ENCODE results near the gene ARHGEF7. TPM values are rescaled to one million over a fixed set of nuclear protein-coding genes. Genes with fewer than 3 reads are reported as not detected.

ARHGEF7 gene
- total RNA-seq, 3 donors from 2014 or later (not counting 1 experiment from before 2014, with no cell fraction given) = 99.9 to 135 (median 105) TPM

DNA sequence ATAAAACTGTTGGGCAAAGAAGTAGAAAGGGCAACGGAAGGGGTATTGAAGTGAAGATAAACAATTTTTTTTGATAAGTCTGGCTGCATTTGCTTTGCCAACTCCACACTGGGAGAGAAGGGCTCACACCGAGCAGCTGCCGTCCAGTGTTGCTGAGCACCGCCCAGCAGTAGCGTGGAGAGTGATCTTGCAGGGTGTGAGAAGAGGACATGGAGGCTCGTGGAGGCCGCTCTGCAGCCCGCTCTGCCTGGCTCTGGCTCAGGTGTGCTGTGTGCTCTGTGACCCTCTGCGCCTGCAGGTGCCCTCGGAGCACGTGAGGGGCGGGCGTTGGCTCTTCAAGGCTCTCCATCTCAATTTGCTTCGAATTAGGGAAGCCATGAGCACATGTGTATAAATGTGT lies 169.5 kb downstream of the ARHGEF7 start:
- no peak overlapping the region for H3K27ac ChIP-seq (ENCODE audit: low read length)
- H3K36me3 Mint-ChIP-seq = peaks cover 5% of the 10 kb centered on the region
- peaks cover 82% of the 10 kb centered on the region for H3K36me3 ChIP-seq (ENCODE audit: control insufficient read depth, insufficient read depth, low read length)
- H3K27me3 Mint-ChIP-seq (ENCODE audit: low read depth in 2 of 2) = no peaks in the 10 kb centered on the region
- H3K4me3 Mint-ChIP-seq = no peak overlapping the region
- H3K9me3 ChIP-seq (ENCODE audit: control insufficient read depth, insufficient read depth, low read length) = no peaks in the 10 kb centered on the region
- no peaks in the 10 kb centered on the region for H3K4me1 Mint-ChIP-seq
- no peak for DNase-seq
- H3K27ac Mint-ChIP-seq = no peak overlapping the region
- H3K4me1 ChIP-seq (ENCODE audit: control insufficient read depth, insufficient read depth, low read length) = no peaks in the 10 kb centered on the region
- TF ChIP-seq CTCF (IDR thresholded peaks at IDR 0.05) = no peak
- no peak for ATAC-seq
- H3K27me3 ChIP-seq (ENCODE audit: control insufficient read depth, insufficient read depth, low read length) = no peaks in the 10 kb centered on the region
- H3K4me3 ChIP-seq (ENCODE audit: low read length) = no peak overlapping the region
- intact Hi-C loops (cut with micrococcal nuclease) = no loop called here
- H3K9me3 Mint-ChIP-seq = no peaks in the 10 kb centered on the region
- WGBS (ENCODE audit: insufficient coverage) = 98% methylated on average over 14 of the region's 14 CpGs

DNA sequence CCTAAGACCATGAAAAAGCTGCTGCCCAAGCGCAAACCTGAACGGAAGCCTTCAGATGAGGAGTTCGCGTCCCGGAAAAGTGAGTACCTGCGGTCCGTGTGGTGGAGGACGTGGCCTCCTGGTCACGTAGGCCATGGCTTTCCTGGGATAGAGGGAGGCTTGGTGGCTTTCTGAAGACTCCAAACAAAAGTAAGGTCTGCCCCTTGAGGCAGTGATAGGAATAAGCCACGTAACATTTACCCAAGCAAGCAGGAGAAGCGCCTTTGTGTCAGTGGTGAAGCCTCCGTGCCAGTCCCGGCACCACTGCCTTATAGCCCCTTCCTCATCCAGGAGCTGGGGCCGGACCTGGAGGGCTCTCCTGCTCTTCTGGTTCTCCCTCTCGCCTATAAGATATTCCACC lies 171.1 kb downstream of the ARHGEF7 start:
- Mint-ChIP-seq H3K27me3 (ENCODE audit: low read depth in 2 of 2) (no peaks in the 10 kb centered on the region), H3K27ac (peak overlapping the region in 1 of 2 donors; percentile 29), H3K4me3 (no peak overlapping the region), H3K4me1 (no peaks in the 10 kb centered on the region), H3K9me3 (no peaks in the 10 kb centered on the region), H3K36me3 (peaks cover 4% of the 10 kb centered on the region)
- peaks cover 84% of the 10 kb centered on the region for H3K36me3 ChIP-seq (ENCODE audit: control insufficient read depth, insufficient read depth, low read length)
- H3K27me3 ChIP-seq (ENCODE audit: control insufficient read depth, insufficient read depth, low read length) = no peaks in the 10 kb centered on the region
- H3K9me3 ChIP-seq (ENCODE audit: control insufficient read depth, insufficient read depth, low read length) = no peaks in the 10 kb centered on the region
- DNase-seq (no peak), ATAC-seq (no peak)
- H3K27ac ChIP-seq (ENCODE audit: low read length) = no peak overlapping the region
- WGBS (ENCODE audit: insufficient coverage) = 90% methylated on average over 15 of the region's 15 CpGs
- intact Hi-C loops (cut with micrococcal nuclease) = no loop called here
- no peaks in the 10 kb centered on the region for H3K4me1 ChIP-seq (ENCODE audit: control insufficient read depth, insufficient read depth, low read length)
- TF ChIP-seq CTCF (IDR thresholded peaks at IDR 0.05) = no peak
- H3K4me3 ChIP-seq (ENCODE audit: low read length) = no peak overlapping the region

DNA sequence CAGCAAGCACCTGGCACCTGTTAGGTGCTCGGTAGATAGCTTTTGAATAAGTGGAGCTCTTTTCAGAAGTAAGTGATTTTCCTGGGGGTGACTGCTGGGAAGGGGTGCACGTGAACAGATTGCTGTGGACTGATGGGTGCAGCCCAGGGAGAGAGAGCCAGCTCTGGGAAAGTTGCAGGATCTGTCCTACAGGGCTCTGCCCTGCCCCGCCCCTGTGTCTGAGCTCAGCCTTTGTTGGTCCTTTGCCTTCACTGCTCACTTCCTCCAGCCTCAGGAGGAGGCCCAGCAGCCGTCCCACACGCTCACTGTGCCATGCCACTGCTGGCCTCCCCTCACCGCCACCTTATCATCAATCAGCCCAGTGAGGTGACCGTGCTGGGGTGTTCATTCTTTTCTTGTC lies 171.6 kb downstream of the ARHGEF7 start:
- H3K4me1 Mint-ChIP-seq = no peaks in the 10 kb centered on the region
- WGBS (ENCODE audit: insufficient coverage) = 98% methylated on average over 7 of the region's 7 CpGs
- intact Hi-C loops (cut with micrococcal nuclease) = no loop called here

More for the DNA sequence above, 171.6 kb downstream of the ARHGEF7 start:
- Mint-ChIP-seq H3K27ac (no peak overlapping the region), H3K9me3 (no peaks in the 10 kb centered on the region), H3K36me3 (peaks cover under 1% of the 10 kb centered on the region), H3K27me3 (ENCODE audit: low read depth in 2 of 2) (no peaks in the 10 kb centered on the region), H3K4me3 (no peak overlapping the region)
- Histone ChIP-seq H3K4me3 (ENCODE audit: low read length) (no peak overlapping the region), H3K4me1 (ENCODE audit: control insufficient read depth, insufficient read depth, low read length) (no peaks in the 10 kb centered on the region), H3K9me3 (ENCODE audit: control insufficient read depth, insufficient read depth, low read length) (no peaks in the 10 kb centered on the region), H3K36me3 (ENCODE audit: control insufficient read depth, insufficient read depth, low read length) (peaks cover 82% of the 10 kb centered on the region), H3K27ac (ENCODE audit: low read length) (no peak overlapping the region), H3K27me3 (ENCODE audit: control insufficient read depth, insufficient read depth, low read length) (no peaks in the 10 kb centered on the region)
- ATAC-seq (no peak), DNase-seq (no peak)
- no peak for TF ChIP-seq CTCF (IDR thresholded peaks at IDR 0.05)

Measured in natural killer cell (primary cell).